HG03060 (cell line): ENCODE measurements around the gene SLFN11.
"Not testable (repeated sequence)": the region's sequence is repeated elsewhere in the genome, so short reads cannot be mapped to it uniquely, and the experiment has no call there.

Source experiments
- ATAC-seq: cut with Tn5 transposase; IDR thresholded peaks from one replicate; pipeline ENCODE4 v1.9.1; 2021; ENCODE audit warnings: low read depth, moderate number of reproducible peaks; ENCODE audit not compliant: unreplicated experiment

Gene SLFN11

DNA sequence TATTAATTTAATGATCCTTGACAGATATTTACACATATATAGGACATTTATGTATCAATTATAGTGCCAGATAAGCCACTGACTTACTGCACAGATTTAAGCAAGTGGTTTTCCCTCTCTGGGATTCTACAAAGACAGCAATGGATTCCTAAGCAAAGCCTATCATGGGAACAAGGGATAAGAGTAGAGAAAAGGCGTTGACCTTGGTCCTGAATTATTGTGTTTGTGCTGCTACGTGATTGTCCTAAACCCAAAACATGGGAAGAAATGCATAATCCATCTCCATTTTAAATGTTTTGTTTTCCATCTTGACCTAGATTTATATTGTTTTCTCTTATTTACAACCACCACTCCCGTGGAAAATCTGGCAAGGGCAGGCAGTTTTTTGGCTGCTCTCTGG is 14.0 kb downstream of the SLFN11 start:
- ATAC-seq = no peak

DNA sequence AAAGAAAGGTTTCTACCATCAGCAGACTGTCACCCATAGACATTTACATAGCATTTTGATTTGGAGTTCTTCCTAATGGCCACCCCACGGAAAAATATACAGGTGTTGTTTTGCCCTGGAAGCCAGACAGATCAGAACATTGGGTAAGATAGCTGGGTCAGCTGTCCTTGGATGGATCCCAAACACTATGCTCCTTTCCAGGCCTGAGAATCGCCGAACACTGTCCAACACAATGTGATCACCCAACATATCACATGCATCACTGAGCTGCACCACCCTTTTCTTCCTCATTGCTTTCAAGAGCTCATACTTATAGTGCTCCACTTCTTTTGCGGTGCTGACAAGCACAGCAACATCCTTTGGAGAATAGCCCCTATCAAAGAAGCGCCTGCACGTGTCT is 21.1 kb downstream of the SLFN11 start:
- no peak for ATAC-seq

GRCh38 chr17:35350493-35350892 is 22.9 kb downstream of the SLFN11 start:
- no peak for ATAC-seq

DNA sequence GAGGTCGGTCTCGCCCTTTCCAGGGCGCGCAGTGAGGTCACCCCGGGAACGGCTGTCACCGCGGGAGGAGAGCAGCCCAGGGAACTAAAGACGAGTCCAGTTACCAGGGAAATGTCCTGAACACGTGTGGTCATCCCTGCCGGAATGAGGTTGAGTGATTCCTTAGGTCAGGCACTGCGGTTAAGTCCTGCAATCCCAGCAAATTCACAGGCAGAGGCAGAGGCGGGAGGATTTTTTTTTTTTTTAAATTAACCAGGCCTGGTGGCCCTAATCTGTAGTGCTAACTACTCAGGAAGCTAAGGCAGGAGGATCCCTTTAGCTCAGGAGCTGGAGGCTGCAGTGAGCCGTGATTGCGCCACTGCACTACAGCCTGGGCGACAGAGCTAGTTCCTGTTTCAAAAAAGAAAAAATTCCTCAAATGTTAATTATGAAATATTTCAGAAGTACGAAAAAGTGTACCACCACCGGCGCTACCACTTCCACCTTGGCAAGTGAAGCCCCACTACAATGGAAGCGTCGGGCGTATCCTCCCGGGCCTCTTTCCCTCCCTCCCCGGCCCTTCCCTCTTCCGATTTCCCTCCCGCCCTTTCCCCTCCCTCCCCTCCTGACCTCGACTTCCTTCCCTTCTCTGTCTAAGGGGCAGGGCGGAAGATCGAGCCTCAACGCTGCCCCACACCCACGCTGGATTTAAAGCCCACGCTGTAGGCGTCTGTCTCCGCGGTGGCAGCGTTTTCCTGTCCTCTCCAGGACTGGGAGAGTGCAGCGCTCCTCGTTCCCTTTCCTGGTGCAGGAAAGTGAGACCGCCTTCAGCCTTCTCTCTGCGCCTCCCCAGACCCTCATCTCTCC is 27.3 kb downstream of the SLFN11 start:
- ATAC-seq = no peak

DNA sequence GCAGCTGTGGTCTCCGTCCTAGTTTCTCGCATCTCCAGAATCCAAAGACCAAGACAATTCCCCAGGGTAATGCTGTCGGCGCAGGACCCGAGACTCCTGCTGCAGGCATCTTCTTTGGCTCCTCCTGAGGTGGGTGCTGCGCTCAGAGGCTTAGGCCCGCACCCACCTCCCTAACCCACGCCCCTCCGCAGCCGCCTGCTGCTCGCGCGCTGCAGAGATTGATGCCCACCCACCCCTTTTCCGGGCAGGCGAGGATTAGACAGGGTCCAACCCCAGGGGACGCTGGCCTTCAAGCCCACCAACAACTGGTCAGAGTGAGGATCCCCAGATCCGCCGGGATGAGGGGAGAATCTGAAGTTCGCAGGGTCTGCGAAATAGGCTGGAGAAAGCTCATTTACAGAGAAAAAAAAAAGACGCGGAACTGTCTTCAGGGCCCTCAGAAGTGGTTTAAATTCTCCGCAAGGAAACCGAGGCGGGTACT is 27.9 kb downstream of the SLFN11 start:
- no peak for ATAC-seq

- ATAC-seq = no peak
Observed at GRCh38 chr17:35344262-35344661, 29.2 kb downstream of the SLFN11 start.

DNA sequence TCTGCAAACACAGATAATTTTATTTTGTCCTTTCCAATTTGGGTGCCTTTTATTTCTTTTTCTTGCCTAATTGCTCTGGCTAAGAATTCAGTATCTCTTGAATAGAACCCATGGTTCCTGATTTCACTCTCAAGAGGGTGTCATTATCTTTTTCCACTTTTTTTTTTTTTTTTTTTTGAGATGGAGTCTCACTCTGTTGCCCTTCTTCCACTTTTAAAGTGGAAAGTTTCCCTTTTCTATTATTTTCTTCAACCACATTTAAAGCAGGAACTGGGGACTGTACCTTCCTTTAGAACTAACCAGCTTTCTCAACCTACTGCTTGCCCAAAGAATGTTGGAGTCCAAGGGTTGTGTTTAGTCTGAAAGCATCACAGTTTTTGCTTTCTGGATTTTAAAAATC is 31.1 kb downstream of the SLFN11 start:
- ATAC-seq = no peak

- ATAC-seq = no peak
Observed at GRCh38 chr17:35341411-35341992, 31.9 kb downstream of the SLFN11 start.

- no peak for ATAC-seq
Observed at GRCh38 chr17:35338230-35338629, 35.2 kb downstream of the SLFN11 start.

GRCh38 chr17:35337364-35337763 is 36.1 kb downstream of the SLFN11 start:
- ATAC-seq = no peak

GRCh38 chr17:35333578-35333977 is 39.8 kb downstream of the SLFN11 start:
- not testable (repeated sequence) for ATAC-seq

- ATAC-seq = no peak
Observed at GRCh38 chr17:35322749-35323148, 50.7 kb downstream of the SLFN11 start.

DNA sequence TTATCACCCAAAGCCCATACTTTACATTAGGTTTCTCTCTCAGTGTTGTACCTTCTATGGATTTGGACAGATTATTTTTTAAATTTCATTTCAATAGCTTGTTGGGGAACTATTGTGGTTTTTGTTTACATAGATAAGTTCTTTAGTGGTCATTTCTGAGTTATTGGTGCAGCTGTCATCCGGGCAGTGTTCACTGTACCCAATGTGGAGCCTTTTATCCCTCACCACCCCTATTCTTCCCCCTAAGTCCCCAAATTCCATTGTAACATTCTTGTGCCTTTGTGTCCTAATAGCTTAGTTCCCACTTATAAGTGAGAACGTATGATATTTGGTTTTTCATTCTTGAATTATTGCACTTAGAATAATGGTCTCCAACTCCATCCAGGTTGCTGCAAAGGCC is 57.5 kb downstream of the SLFN11 start:
- no peak for ATAC-seq

DNA sequence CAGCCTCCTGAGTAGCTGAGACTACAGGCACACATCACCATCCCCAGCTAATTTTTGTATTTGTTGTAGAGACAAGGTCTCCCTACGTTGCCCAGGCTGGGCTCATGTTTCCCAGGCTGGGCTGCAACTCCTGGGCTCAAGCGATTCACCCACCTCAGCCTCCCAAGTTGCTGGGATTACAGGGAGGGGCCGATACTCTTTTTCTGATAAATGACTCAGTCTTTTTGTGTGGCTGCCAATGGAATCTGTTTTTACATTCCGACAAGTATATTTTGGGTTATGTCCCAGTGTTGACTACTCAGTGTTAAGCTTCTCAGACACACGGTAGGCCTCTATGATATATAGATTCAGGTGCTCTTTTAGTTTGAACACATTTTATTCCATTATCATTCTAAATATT is 58.1 kb downstream of the SLFN11 start:
- ATAC-seq = no peak

GRCh38 chr17:35314415-35315216 is 58.8 kb downstream of the SLFN11 start:
- no peak for ATAC-seq

GRCh38 chr17:35313875-35314409 is 59.5 kb downstream of the SLFN11 start:
- no peak for ATAC-seq

DNA sequence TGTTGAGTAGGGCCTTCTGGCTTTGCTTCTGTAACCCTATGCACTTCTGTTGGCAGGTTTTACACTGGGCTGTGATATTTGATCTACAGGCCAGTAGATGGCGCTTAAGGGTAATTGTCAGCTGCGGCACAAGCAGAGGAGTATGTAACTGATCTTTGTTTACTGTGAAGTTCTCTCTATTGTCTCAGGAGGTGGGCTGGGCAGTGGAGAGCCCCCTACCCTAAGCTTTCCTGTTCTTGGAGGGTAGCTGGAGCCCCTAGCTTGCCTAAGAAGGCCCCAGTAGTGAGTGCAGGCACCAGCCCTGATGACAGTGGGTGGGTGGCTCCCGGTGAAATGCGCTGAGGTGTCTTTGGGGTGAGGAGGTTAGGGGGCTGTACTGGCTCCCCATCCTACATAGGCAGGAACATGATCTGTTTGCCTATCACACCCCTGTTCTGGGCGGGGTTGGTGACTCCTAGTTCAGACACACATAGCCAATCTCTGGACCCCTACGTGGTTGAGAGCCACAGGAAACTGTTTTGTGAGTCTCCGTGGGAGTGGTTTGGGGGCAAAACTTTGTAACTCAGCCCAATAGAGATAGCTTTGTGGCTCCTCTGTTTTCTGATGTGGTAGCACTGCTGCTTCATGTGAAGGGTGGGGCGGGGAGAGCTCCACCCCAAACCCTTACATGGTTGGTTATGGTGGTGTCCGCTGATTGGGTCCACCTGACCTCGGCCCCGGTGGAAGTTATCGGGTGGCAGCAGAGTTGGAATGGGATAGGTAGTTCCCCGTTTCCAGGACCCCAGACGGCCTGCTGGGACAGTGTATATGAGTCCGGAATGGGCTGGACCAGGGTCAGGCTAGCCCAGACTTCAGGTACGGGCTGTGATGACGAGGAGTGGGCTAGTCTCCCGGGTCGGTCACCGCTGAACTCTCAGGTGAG is 60.4 kb downstream of the SLFN11 start:
- no peak for ATAC-seq

DNA sequence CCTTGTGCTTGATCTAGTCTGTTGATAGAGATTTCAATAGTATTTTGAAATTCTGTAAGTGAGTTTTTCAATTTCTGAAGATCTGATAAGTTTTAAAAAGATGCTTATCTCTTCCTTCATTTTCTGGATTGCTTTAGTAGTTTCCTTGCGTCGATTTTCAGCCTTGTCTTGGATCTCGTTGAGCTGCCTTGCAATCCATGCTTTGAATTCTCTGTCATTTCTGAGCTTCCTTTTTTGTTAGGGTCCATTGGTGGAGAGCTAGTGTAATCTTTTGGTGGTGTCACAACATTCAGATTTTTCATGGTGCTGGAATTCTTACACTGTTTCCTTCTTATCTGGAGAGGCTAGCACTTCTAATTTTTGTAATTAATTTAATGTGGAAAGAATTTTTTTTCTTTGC is 61.1 kb downstream of the SLFN11 start:
- no peak for ATAC-seq

GRCh38 chr17:35309345-35309744 is 64.1 kb downstream of the SLFN11 start:
- ATAC-seq = not testable (repeated sequence)
